Measurements from ENCODE around the gene FOXC1. TPM values are rescaled to one million over a fixed set of nuclear protein-coding genes. Genes with fewer than 3 reads are reported as not detected.

FOXC1 gene
- total and polyA plus RNA-seq, 2 donors (not counting 1 experiment from before 2014, with no cell fraction given): 0.04 to 0.52 TPM

- Histone ChIP-seq H2AFZ (ENCODE audit: insufficient read depth, low read depth, low read length, poor library complexity, severe bottlenecking) (peak overlapping the region; percentile 54), H3K27me3 (replicated peaks in 1 of 4; ENCODE audit: control extremely low read depth in 1 of 4, control insufficient read depth in 3 of 4, insufficient read depth in 4 of 4, low read length in 3 of 4) (peaks cover 0 to 74% (median 61%) of the 10 kb centered on the region in 4 experiments)
- intact Hi-C loops (cut with micrococcal nuclease): loop anchor here (5.0 kb wide), 1 partner anchor 223 kb away; the partner anchor contains the start of gene FOXF2
Observed at GRCh38 chr6:1610497-1611321, 994 bp downstream of the FOXC1 start.

More at GRCh38 chr6:1610497-1611321, 994 bp downstream of the FOXC1 start:
- H3K36me3 ChIP-seq (replicated peaks in 1 of 2; ENCODE audit: control extremely low read depth in 1 of 2, control insufficient read depth in 1 of 2, extremely low read depth in 1 of 2, insufficient read depth in 2 of 2, low read length in 1 of 2): no peaks in the 10 kb centered on the region
- peak overlapping the region; percentile 48 for H3K9ac ChIP-seq (ENCODE audit: low read length)
- WGBS (ENCODE audit: insufficient coverage): 7% methylated on average over 101 of the region's 101 CpGs
- H3K4me3 Mint-ChIP-seq: peak overlapping the region; percentile 88
- H3K27ac Mint-ChIP-seq: peak overlapping the region; percentile 81
- peaks cover 7% of the 10 kb centered on the region for H4K20me1 ChIP-seq (ENCODE audit: control insufficient read depth, insufficient read depth, low read length, poor library complexity, severe bottlenecking)
- H3K27ac ChIP-seq (ENCODE audit: low read length in 2 of 2): no peak overlapping the region
- peaks cover 45% of the 10 kb centered on the region for H3K4me1 Mint-ChIP-seq
- peak overlapping the region; percentile 85 for H3K4me2 ChIP-seq (replicated peaks; ENCODE audit: low read depth, low read length, poor library complexity, severe bottlenecking)
- no peaks in the 10 kb centered on the region for H3K9me3 Mint-ChIP-seq (ENCODE audit: insufficient read depth)
- peak overlapping the region in 3 of 5 experiments; percentile 44 to 47 (median 46) for H3K4me3 ChIP-seq (ENCODE audit: control extremely low read depth in 1 of 5, extremely low read depth in 1 of 5, insufficient read depth in 1 of 5, low read depth in 2 of 5, low read length in 4 of 5)
- peaks cover 0 to 62% (median 13%) of the 10 kb centered on the region in 3 donors for H3K9me3 ChIP-seq (ENCODE audit: control extremely low read depth in 1 of 3, control insufficient read depth in 2 of 3, insufficient read depth in 1 of 3, low read length in 2 of 3)
- ChIA-PET CTCF (interaction anchor here (0.6 to 2.3 kb wide), 5 partner anchors 14 to 1024 kb away, joined by 3 to 8 read pairs (median 4); no protein-coding TSS in a partner anchor), POLR2A (no interaction called here)
- no peaks in the 10 kb centered on the region for H3K79me2 ChIP-seq (ENCODE audit: control insufficient read depth, insufficient read depth, low read length)
- ATAC-seq (ENCODE audit: low read depth): peak; percentile 14
- peak; percentile 78 for DNase-seq
- H3K27me3 Mint-ChIP-seq: peaks cover 57% of the 10 kb centered on the region
- TF ChIP-seq, protein P1, sequence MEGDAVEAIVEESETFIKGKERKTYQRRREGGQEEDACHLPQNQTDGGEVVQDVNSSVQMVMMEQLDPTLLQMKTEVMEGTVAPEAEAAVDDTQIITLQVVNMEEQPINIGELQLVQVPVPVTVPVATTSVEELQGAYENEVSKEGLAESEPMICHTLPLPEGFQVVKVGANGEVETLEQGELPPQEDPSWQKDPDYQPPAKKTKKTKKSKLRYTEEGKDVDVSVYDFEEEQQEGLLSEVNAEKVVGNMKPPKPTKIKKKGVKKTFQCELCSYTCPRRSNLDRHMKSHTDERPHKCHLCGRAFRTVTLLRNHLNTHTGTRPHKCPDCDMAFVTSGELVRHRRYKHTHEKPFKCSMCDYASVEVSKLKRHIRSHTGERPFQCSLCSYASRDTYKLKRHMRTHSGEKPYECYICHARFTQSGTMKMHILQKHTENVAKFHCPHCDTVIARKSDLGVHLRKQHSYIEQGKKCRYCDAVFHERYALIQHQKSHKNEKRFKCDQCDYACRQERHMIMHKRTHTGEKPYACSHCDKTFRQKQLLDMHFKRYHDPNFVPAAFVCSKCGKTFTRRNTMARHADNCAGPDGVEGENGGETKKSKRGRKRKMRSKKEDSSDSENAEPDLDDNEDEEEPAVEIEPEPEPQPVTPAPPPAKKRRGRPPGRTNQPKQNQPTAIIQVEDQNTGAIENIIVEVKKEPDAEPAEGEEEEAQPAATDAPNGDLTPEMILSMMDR (IDR thresholded peaks at IDR 0.05): no peak
- TF ChIP-seq EZH2 (IDR thresholded peaks at IDR 0.05; ENCODE audit: borderline replicate concordance, insufficient read depth, low read depth, low read length, poor library complexity, severe bottlenecking): peak; percentile 74
- H3K4me1 ChIP-seq (ENCODE audit: control insufficient read depth in 2 of 2, insufficient read depth in 2 of 2, low read length in 2 of 2): peaks cover 62 to 70% of the 10 kb centered on the region in 2 donors

Measured in B cell (primary cell).